ENCODE results near the gene YY1.
"Not testable (repeated sequence)": the region's sequence is repeated elsewhere in the genome, so short reads cannot be mapped to it uniquely, and the experiment has no call there.

Gene YY1

GRCh38 chr14:100282083-100282350 lies 43.1 kb downstream of the YY1 start:
- H3K9me3 ChIP-seq (replicated peaks in 1 of 11): no peaks in the 10 kb centered on the region
- H3K9ac ChIP-seq: peak overlapping the region in 5 of 11 experiments; percentile 2 to 53 (median 34); a peak in 5 of 22 replicates
- H4K20me1 ChIP-seq: peaks cover 68 to 94% (median 84%) of the 10 kb centered on the region in 11 experiments
- H3K4me2 ChIP-seq: peak overlapping the region in 9 of 11 experiments; percentile 9 to 79 (median 71); a peak in 14 of 22 replicates
- 0 out of 22 replicates have a peak overlapping the region, but pooled peaks of 1 of the 11 experiments have one; percentile 8 for H3K27ac ChIP-seq
- peaks cover 53 to 94% (median 81%) of the 10 kb centered on the region in 10 experiments for H3K4me1 ChIP-seq
- no peak overlapping the region for H3K4me3 ChIP-seq
- H3K36me3 ChIP-seq: peaks cover 21 to 65% (median 39%) of the 10 kb centered on the region in 11 experiments
- no peak for TF ChIP-seq Cebpa-rat (IDR thresholded peaks at IDR 0.05)
- no peaks in the 10 kb centered on the region for H3K27me3 ChIP-seq

- no peaks in the 10 kb centered on the region for H3K9me3 ChIP-seq (replicated peaks in 1 of 11)
- H3K36me3 ChIP-seq: peaks cover 13 to 56% (median 31%) of the 10 kb centered on the region in 11 experiments; a peak in 19 of 22 replicates
- TF ChIP-seq Cebpa-rat (IDR thresholded peaks at IDR 0.05): no peak
- peak overlapping the region in 1 of 11 experiments; percentile 10; a peak in 1 of 22 replicates for H3K9ac ChIP-seq
- peaks cover 57 to 95% (median 84%) of the 10 kb centered on the region in 10 experiments for H3K4me1 ChIP-seq
- no peak overlapping the region for H3K27ac ChIP-seq
- no peaks in the 10 kb centered on the region for H3K27me3 ChIP-seq
- no peak overlapping the region for H3K4me3 ChIP-seq
- H4K20me1 ChIP-seq: peaks cover 60 to 94% (median 84%) of the 10 kb centered on the region in 11 experiments
- no peak overlapping the region for H3K4me2 ChIP-seq
Measured at GRCh38 chr14:100282766-100283419, 43.9 kb downstream of the YY1 start.

- H3K4me3 ChIP-seq; H3K27me3 ChIP-seq; H3K4me2 ChIP-seq; H3K9me3 ChIP-seq (replicated peaks in 1 of 11); H3K27ac ChIP-seq: not testable (repeated sequence)
- Histone ChIP-seq H3K9ac (peak overlapping the region in 1 of 11 experiments; percentile 24; a peak in 1 of 22 replicates), H3K36me3 (peaks cover 13 to 51% (median 26%) of the 10 kb centered on the region in 11 experiments; a peak in 18 of 22 replicates), H3K4me1 (peaks cover 56 to 94% (median 84%) of the 10 kb centered on the region in 10 experiments), H4K20me1 (peaks cover 54 to 91% (median 80%) of the 10 kb centered on the region in 11 experiments)
Measured at GRCh38 chr14:100283436-100283835, 44.5 kb downstream of the YY1 start.

GRCh38 chr14:100283984-100284881 lies 45.3 kb downstream of the YY1 start:
- Histone ChIP-seq H3K4me2 (peak overlapping the region; percentile 85 to 100 (median 94); a peak in 21 of 22 replicates), H3K27ac (peak overlapping the region in 7 of 11 experiments; percentile 8 to 97 (median 93); a peak in 10 of 22 replicates), H3K9ac (peak overlapping the region; percentile 24 to 99 (median 93); a peak in 17 of 22 replicates)

GRCh38 chr14:100285021-100285912 lies 46.3 kb downstream of the YY1 start:
- H3K9me3 ChIP-seq (replicated peaks in 1 of 11): no peaks in the 10 kb centered on the region
- H3K4me2 ChIP-seq: peak overlapping the region; percentile 85 to 100 (median 94)
- H3K36me3 ChIP-seq: peaks cover 13 to 45% (median 24%) of the 10 kb centered on the region in 11 experiments; a peak in 16 of 22 replicates
- peak overlapping the region; percentile 90 to 98 (median 95) for H3K27ac ChIP-seq
- peak overlapping the region; percentile 63 to 85 (median 75) for H3K4me3 ChIP-seq
- peaks cover 53 to 94% (median 83%) of the 10 kb centered on the region in 10 experiments for H3K4me1 ChIP-seq
- peaks cover 46 to 90% (median 75%) of the 10 kb centered on the region in 11 experiments; a peak in 21 of 22 replicates for H4K20me1 ChIP-seq
- no peaks in the 10 kb centered on the region for H3K27me3 ChIP-seq
- H3K9ac ChIP-seq: peak overlapping the region; percentile 84 to 99 (median 93)
- TF ChIP-seq Cebpa-rat (IDR thresholded peaks at IDR 0.05): no peak

More at GRCh38 chr14:100283984-100284881, 45.3 kb downstream of the YY1 start:
- Histone ChIP-seq H3K9me3 (replicated peaks in 1 of 11) (no peaks in the 10 kb centered on the region), H4K20me1 (peaks cover 52 to 90% (median 77%) of the 10 kb centered on the region in 11 experiments), H3K4me1 (peaks cover 53 to 94% (median 83%) of the 10 kb centered on the region in 10 experiments), H3K4me3 (peak overlapping the region in 3 of 10 experiments; percentile 81 to 85 (median 83); a peak in 4 of 20 replicates), H3K36me3 (peaks cover 13 to 48% (median 27%) of the 10 kb centered on the region in 11 experiments; a peak in 18 of 22 replicates), H3K27me3 (no peaks in the 10 kb centered on the region)
- TF ChIP-seq Cebpa-rat (IDR thresholded peaks at IDR 0.05): no peak

- Histone ChIP-seq H3K4me1 (peaks cover 53 to 94% (median 83%) of the 10 kb centered on the region in 10 experiments), H3K36me3 (peaks cover 16 to 45% (median 21%) of the 10 kb centered on the region in 11 experiments; a peak in 17 of 22 replicates), H3K27ac (peak overlapping the region; percentile 90 to 98 (median 95); a peak in 21 of 22 replicates), H4K20me1 (peaks cover 46 to 90% (median 75%) of the 10 kb centered on the region in 11 experiments; a peak in 21 of 22 replicates), H3K4me2 (peak overlapping the region; percentile 85 to 100 (median 94)), H3K9me3 (replicated peaks in 1 of 11) (no peaks in the 10 kb centered on the region), H3K9ac (peak overlapping the region; percentile 84 to 99 (median 93)), H3K4me3 (peak overlapping the region; percentile 63 to 85 (median 75)), H3K27me3 (no peaks in the 10 kb centered on the region)
- no peak for TF ChIP-seq Cebpa-rat (IDR thresholded peaks at IDR 0.05)
Measured at GRCh38 chr14:100285913-100286400, 47.0 kb downstream of the YY1 start.

- Histone ChIP-seq H3K4me3 (no peak overlapping the region), H3K27ac (peak overlapping the region in 3 of 11 experiments; percentile 14 to 18 (median 17); a peak in 2 of 22 replicates), H3K36me3 (peaks cover 18 to 45% (median 25%) of the 10 kb centered on the region in 11 experiments; a peak in 21 of 22 replicates), H3K4me2 (peak overlapping the region in 10 of 11 experiments; percentile 7 to 95 (median 68); a peak in 17 of 22 replicates), H3K9me3 (replicated peaks in 1 of 11) (no peaks in the 10 kb centered on the region), H3K4me1 (peaks cover 53 to 94% (median 83%) of the 10 kb centered on the region in 10 experiments), H3K9ac (peak overlapping the region in 1 of 11 experiments; percentile 8; a peak in 2 of 22 replicates), H4K20me1 (peaks cover 46 to 90% (median 75%) of the 10 kb centered on the region in 11 experiments; a peak in 21 of 22 replicates), H3K27me3 (no peaks in the 10 kb centered on the region)
- TF ChIP-seq Cebpa-rat (IDR thresholded peaks at IDR 0.05): no peak
Measured at GRCh38 chr14:100286484-100287191, 47.7 kb downstream of the YY1 start.

Measured in BLaER1 treated with 17β-estradiol and CSF1 and Interleukin-3, amounts not matched to agents 10 nM and 100 nM (cell line).